ENCODE results near the gene TBX2.

The TBX2 gene

DNA sequence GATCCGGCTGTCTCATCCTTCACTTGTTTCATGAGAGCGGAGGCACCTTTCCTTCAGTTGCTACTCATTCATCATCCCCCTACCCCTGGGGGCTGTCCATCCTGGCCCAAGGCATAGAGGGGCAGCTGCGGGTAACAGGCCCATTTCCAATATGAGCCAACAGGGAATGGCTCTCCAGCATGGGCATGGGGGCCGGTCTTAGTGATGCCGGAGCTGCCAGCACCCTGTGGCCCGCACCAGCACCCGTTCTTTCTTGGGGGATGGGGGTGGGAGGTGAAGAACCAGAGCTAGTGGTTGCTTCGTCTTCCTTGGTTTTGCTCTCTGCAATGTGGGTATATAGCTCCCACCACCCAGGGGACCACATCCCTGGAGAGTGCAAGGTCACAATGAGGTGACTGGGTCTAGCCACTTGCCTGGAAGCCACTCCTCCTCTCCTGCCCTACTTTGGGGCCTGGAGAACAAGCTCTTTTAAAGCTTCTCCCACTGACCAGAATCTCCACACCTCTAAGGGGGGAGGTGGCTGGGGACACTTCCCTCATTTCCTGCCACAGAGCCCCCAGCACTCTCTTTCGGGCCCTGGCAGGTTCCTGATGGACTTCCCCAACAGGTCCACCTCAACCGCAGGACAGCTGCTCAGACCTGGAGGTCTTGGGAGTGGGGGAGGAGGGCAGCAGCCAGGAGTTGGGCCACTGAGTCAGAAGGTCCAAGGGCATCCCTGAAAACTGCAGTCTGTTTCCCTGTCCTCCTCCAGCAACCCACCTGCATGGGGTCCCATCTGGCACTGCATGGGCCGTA lies 11.9 kb upstream of the TBX2 start:
- no peak for DNase-seq (ENCODE audit: low read depth in 2 of 2)

DNA sequence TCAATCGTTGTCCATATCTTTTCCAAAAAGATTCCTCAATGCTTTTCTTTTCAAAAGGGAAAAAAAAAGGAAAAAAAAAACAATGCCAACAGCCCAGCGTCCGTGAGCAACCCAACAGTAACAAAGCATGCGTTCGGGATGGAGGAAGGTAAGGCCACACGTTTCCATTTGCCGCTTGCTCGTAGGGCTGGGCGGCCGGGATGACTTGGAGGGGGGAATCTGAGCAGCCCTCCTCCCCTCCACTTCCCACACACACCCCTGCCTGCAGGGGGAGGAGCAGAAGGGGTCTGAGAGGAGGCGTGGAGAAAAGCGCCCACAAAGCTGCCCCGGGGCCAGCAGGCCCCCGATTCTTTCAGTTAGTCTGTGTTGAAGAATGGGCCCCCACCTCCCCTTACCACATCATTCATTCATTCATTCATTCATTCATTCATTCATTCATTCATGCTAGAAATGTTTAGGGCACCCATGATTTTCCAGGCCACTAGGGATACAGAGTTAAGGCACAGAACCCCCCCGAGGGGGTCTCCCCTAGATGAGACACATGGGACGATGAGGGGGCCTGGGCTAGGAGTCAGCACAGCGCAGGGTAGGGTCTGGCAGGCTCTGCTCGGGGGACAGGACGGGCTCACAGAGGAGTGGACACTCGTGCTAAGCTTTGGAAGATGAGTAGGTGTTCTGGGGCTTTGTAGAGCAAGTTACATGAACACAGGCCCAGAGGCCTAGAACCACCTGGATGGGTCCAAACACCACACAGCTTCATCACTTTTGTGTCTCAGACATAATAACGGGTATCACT lies 10.9 kb upstream of the TBX2 start:
- DNase-seq (ENCODE audit: low read depth in 2 of 2), result no peak

GRCh38 chr17:61389670-61390478 lies 9.8 kb upstream of the TBX2 start:
- no peak for DNase-seq (ENCODE audit: low read depth in 2 of 2)

DNA sequence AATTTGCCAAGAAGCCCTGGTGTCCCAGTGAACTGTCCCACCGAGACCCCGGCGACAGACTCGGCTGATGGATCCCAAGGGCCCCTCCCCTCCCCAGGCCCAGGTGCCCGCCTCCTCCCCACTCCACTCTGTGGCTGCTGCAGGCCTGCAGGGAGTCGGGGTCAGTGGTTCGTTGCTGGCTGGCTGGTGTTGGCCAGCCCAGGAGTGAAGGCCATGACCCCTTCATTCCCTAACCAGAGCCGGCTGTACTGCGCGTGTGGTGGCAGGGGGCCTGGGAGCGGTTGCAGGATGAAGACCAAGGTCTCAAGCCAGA lies 9.2 kb upstream of the TBX2 start:
- DNase-seq (ENCODE audit: low read depth in 2 of 2), result no peak

GRCh38 chr17:61391595-61392291 lies 7.9 kb upstream of the TBX2 start:
- DNase-seq (ENCODE audit: low read depth in 2 of 2), result no peak

DNA sequence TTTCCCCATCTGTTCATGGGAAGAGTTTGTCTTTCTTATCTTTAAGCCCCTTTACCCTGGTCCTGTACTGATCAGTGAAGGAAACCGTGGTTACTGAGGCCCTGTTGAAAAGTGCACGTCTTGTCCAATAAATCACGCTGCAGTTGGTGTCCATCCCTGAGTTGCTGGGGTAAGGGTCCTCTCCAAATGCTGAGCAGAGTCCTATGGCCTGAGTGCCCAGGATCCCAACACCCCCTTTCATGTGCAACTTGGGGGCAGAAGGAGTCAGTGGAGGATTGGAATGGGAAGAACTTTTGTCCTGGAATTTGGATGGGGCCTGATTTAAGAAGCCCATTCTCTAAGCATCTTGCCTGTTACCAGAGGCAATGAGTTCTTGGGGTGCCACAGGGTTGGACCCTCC lies 7.0 kb upstream of the TBX2 start:
- no peak for DNase-seq (ENCODE audit: low read depth in 2 of 2)

- no peak for DNase-seq (ENCODE audit: low read depth in 2 of 2)
Observed at GRCh38 chr17:61393550-61393903, 6.1 kb upstream of the TBX2 start.

GRCh38 chr17:61393904-61394629 lies 5.6 kb upstream of the TBX2 start:
- DNase-seq (ENCODE audit: low read depth in 2 of 2), result no peak

GRCh38 chr17:61394630-61395408 lies 4.8 kb upstream of the TBX2 start:
- no peak for DNase-seq (ENCODE audit: low read depth in 2 of 2)

DNA sequence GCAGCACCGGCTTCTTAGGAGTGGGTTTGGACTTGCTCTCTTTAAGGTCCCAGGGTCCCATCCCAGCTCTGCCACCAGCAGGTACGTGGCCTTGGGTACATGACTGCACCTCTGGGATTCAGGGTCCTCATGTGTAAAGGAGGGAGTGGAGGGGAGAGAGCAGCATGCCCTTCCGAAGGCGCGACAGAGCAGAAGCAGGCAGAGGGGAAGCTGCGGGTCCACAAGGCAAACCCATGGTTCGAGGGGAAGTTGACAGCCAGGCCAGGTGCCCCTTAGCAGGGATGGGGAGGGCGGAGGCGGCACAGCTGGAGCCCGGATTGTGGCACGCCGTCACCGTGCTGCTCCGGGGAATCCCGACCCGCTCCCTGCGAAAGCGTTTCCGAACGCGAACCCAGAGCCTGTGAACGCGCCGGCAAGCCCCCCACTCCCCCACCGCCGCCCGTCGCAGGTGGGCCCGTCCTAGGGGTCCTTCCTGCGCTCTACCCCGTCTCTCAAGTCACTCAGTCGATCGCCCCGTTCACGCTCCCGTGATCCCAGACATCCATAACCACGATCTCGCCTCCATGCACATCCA lies 4.1 kb upstream of the TBX2 start:
- DNase-seq (ENCODE audit: low read depth in 2 of 2), result no peak

GRCh38 chr17:61395983-61396585 lies 3.6 kb upstream of the TBX2 start:
- DNase-seq (ENCODE audit: low read depth in 2 of 2), result no peak

DNA sequence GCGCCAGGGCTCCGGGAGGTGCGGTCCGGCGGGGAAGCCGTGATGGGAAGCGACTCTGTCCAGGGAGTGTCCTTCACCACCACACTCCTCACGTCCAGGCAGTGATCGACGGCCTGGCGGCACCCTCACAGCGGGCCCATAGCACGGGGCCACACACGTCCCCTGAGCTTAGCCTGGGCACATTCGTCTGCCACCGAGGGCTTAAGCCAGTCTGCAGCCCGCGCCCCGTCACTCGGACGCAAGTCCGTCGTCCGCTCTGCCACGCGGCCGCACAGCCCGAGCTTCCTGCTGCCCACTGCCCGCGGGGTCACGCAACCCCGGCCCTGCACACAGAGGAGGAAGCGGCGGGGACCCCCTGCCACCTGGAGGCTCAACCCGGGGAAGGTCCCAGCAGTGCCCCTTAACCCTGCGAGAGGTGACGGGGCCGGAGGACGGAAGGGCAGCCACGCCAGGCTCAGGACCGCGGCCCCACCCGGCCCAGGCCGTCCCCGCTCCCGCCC lies 3.0 kb upstream of the TBX2 start:
- DNase-seq (ENCODE audit: low read depth in 2 of 2), result no peak

DNA sequence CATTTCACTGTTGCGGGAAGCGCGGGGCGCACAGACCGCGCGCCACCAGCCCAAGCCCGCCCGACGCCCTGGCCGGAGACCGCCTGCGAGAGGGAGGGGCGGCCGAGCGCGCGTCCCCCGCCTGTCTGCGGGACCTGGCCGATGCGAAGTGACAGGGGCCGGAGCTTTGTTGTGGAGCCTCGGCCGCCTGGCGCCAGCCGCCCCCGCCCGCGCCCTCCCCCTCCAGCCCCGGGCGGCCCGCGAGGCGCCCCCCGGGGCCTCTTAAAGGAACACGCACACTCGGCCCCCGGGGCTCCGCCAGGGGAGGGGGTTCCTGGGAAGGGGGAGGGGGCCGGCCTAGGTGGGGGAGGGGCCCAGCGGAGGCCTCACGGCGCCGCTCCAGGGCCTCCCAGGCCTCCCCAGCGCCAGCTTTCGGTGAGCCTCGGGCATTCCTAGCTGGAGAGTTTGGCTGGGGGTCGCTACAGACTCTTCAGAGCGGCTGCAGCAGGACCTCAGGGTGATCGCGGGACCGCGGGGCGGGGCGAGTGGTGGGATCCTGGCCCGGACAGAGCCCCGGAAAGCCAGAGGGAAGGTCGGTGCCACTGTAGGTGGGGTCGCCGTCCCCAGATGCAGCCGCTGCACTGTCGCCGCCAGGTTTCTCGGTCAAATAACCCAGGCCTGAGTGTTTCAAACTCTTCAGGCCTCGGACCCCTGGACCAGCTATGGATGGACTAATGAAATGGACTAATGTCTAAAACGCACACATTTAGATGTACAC lies 2.4 kb upstream of the TBX2 start:
- no peak for DNase-seq (ENCODE audit: low read depth in 2 of 2)

DNA sequence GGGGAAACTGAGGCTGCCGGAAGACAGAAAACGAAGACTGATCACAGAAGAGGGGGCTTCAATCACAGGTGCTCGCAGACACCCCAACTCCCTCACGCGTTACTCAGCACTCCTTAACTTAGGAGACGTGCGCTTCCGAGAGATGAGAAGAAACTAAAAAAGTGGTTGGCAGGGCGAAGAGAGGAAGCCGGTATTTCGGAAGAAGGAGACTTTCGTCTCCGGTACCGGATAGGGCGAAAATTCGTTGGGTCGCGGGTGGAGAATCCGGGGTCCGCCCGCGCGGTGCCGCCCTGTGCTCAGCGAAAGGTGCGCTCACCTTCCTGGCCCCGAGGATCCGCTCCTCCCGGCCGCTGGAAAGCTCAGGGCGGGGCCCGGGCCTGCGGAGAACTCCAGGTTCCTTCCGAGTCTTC lies 917 bp upstream of the TBX2 start:
- no peak for DNase-seq (ENCODE audit: low read depth in 2 of 2)

DNA sequence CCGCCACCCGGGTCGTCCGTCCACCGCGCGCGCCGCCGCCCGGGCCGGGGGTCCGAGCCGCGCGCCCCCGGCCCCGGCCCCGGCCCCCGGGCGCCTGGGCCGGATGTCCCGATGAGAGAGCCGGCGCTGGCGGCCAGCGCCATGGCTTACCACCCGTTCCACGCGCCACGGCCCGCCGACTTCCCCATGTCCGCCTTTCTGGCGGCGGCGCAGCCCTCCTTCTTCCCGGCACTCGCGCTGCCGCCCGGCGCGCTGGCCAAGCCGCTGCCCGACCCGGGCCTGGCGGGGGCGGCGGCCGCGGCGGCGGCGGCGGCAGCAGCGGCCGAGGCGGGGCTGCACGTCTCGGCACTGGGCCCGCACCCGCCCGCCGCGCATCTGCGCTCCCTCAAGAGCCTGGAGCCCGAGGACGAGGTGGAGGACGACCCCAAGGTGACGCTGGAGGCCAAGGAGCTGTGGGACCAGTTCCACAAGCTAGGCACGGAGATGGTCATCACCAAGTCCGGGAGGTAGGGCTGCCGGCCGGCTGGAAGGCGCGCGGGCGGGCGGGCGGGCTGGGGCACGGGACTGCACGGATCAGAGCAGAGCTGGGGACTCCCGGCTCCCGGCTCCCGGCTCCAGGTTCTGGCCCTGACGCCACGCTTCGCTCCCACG lies 548 bp downstream of the TBX2 start:
- no peak for DNase-seq (ENCODE audit: low read depth in 2 of 2)

DNA sequence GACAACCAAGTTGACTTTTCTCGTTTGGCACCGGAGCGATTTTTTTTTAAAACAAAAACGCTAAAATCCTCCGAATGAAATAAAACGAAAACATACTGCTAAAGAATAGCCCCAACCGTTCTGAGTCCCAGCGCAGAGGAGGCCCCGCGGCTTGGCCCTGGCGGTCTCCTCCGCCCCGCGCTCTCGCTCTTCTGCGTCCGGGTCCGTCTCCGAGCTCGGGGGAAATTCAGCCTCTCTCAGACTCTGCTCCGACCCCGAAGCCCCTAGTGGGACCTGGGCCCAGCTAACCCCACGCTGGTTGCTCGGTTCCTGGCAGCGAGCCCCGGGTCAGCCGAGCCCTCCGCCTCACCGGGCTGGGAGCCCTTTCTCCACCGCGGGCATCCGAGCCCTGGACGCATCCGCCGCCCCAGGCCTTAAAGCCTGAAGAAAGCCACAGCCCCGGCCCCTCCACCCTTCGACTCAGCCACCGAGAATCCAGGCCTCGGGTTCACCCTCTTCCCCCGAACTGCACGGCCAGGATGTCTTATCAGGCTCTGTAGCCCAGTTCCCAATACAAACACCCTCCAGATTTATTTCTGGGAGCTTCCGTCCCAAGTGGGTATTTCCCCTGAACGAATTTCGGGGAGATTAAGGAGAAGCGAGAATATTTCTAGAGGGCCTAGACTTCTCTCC lies 1.2 kb downstream of the TBX2 start:
- no peak for DNase-seq (ENCODE audit: low read depth in 2 of 2)

DNA sequence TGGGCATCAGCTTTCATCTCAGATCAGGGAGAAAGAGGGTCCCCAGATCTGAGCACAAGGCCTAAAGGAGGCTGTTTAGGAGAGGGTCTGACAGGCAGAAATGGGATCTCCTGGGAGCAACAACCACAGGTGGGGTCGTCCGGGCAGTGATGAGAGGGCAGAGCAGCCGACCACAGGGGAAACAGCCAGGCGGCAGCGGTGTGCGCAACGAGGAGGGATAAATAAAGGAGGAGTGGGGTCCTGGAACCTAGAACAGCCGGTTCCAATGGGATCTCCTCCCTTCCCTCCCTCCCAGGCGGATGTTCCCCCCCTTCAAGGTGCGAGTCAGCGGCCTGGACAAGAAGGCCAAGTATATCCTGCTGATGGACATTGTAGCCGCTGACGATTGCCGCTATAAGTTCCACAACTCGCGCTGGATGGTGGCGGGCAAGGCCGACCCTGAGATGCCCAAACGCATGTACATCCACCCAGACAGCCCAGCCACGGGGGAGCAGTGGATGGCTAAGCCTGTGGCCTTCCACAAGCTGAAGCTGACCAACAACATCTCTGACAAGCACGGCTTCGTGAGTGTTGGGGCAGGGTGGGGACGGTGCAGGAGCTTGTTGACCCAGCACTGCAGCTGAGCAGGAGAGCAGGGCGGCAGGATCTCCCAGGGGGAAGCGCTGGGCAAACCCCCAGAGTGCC lies 1.9 kb downstream of the TBX2 start:
- DNase-seq (ENCODE audit: low read depth in 2 of 2), result no peak

Measured in stimulated activated CD4-positive, alpha-beta T cell treated with anti-CD3 and anti-CD28 coated beads, Interleukin-15, amount 100 ng/mL, for 48 hours (primary cell).